SJSA1 (cell line): ENCODE measurements around the gene EEA1. TPM values are rescaled to one million over a fixed set of nuclear protein-coding genes. Genes with fewer than 3 reads are reported as not detected.
A peak's percentile ranks its signal among the peaks of the same experiment; 100 is the strongest.

Source experiments
- DNase-seq, 2 experiments: peaks; one replicate each; pipeline ENCODE4 v3.0.0-alpha.2; 2015 to 2020; ENCODE audit warnings: low spot score in 2 of 2, low read depth in 1 of 2
- H3K27ac ChIP-seq: fragments of 250-450 bp; sonication (Bioruptor Pico); 2 replicates; pipeline ENCODE4 v1.5.1; 2020; ENCODE audit warnings: mild to moderate bottlenecking, moderate library complexity
- H3K27me3 ChIP-seq: fragments of 250-450 bp; sonication (Bioruptor Pico); replicated peaks from 2 replicates; pipeline ENCODE4 v1.5.1; 2020; ENCODE audit warnings: mild to moderate bottlenecking, moderate library complexity
- H3K36me3 ChIP-seq: fragments of 250-450 bp; sonication (Bioruptor Pico); 2 replicates; pipeline ENCODE4 v1.5.1; 2020; ENCODE audit warnings: mild to moderate bottlenecking
- H3K4me1 ChIP-seq: fragments of 250-450 bp; sonication (Bioruptor Pico); replicated peaks from 2 replicates; pipeline ENCODE4 v1.6.1; 2021; ENCODE audit warnings: mild to moderate bottlenecking
- H3K4me3 ChIP-seq: fragments of 250-450 bp; sonication (Bioruptor Pico); 2 replicates; pipeline ENCODE4 v1.5.1; 2020; ENCODE audit warnings: mild to moderate bottlenecking
- H3K9me3 ChIP-seq: fragments of 250-450 bp; sonication (Bioruptor Pico); replicated peaks from 2 replicates; pipeline ENCODE4 v1.5.1; 2020; ENCODE audit warnings: mild to moderate bottlenecking
- total RNA-seq: library from RNA; depleted of rRNA; stranded (reverse); fragments of >200 nt; shearing (Covaris generic); gene quantifications from 2 replicates; pipeline ENCODE4 v1.2.3, GENCODE V29; 2014

EEA1 gene
- total RNA-seq, 1 experiment from 2014 or later = 19.0 TPM

- H3K4me1 ChIP-seq = no peaks in the 10 kb centered on the region
- H3K36me3 ChIP-seq = peaks cover 22% of the 10 kb centered on the region
- no peaks in the 10 kb centered on the region for H3K27me3 ChIP-seq
- no peak overlapping the region for H3K4me3 ChIP-seq
- DNase-seq = no peak
- H3K27ac ChIP-seq = no peak overlapping the region
- H3K9me3 ChIP-seq = no peaks in the 10 kb centered on the region
Measured at GRCh38 chr12:92857818-92858217, 71.3 kb downstream of the EEA1 start.

DNA sequence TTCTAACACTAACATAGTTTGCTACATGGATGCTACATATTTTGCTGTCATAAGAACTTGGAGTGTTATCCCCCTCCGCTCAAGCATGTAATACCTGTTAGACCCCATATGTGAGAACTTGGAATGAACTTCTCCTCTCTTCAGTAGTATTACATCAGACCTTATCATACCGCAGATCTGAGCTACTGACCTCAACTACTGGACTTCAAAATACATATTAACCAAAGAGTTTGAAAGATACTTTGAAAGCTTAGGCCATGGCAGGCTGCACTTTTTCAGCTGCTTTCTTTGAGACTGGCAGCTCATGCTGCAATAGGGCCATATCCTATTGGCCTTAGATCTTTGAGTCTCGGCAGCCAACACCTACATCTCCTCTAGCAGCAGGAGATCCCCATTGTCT is 74.8 kb downstream of the EEA1 start:
- H3K9me3 ChIP-seq = no peaks in the 10 kb centered on the region

DNA sequence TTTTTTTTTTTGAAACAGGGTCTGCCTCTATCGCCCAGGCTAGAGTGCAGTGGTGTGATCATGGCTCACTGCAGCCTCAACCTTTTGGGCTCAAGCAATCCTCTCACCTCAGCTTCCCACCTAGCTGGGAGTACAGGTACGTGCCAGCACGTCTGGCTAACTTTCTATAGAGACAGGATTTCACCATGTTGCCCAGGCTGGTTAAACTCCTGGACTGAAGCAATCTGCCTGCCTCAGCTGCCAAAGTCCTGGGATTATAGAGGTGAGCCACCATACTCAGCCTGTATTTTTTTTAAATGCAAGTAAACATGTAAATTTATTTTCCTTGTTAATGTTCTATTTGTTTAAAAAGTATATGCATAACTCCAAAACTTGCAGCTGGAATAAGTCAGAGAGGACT is 80.4 kb downstream of the EEA1 start:
- Histone ChIP-seq H3K4me3 (no peak overlapping the region), H3K4me1 (no peaks in the 10 kb centered on the region), H3K27me3 (no peaks in the 10 kb centered on the region), H3K36me3 (peaks cover 19% of the 10 kb centered on the region), H3K27ac (no peak overlapping the region), H3K9me3 (no peaks in the 10 kb centered on the region)
- no peak for DNase-seq

More for the DNA sequence above, 74.8 kb downstream of the EEA1 start:
- no peak for DNase-seq
- no peak overlapping the region for H3K4me3 ChIP-seq
- peaks cover 33% of the 10 kb centered on the region for H3K36me3 ChIP-seq
- no peak overlapping the region for H3K27ac ChIP-seq
- no peaks in the 10 kb centered on the region for H3K27me3 ChIP-seq
- H3K4me1 ChIP-seq = no peaks in the 10 kb centered on the region

- no peaks in the 10 kb centered on the region for H3K27me3 ChIP-seq
- H3K4me3 ChIP-seq = no peak overlapping the region
- H3K4me1 ChIP-seq = no peaks in the 10 kb centered on the region
- H3K36me3 ChIP-seq = peaks cover 19% of the 10 kb centered on the region
- no peak for DNase-seq
- H3K27ac ChIP-seq = no peak overlapping the region
- no peaks in the 10 kb centered on the region for H3K9me3 ChIP-seq
Measured at GRCh38 chr12:92847368-92847767, 81.7 kb downstream of the EEA1 start.

DNA sequence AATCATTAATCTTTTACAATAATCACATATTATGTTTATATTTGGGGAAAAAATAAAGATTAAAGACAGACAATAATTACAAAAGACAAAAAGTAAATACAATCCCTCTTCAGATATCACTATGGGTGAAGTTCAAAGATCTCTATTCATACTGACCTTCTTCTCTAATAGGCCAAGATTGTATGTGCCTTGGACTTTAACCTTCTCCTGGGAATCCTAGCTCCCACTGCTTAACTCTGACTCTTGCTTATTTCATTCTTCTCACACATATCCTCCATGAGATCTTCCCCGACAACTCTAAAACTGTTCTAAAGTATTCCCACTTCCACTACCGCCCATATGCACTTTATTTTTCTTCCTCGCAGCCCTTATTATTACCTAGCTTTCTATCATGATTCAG is 83.8 kb downstream of the EEA1 start:
- H3K27ac ChIP-seq = no peak overlapping the region
- no peak overlapping the region for H3K4me3 ChIP-seq
- peaks cover 21% of the 10 kb centered on the region for H3K36me3 ChIP-seq
- DNase-seq = no peak
- no peaks in the 10 kb centered on the region for H3K4me1 ChIP-seq
- H3K27me3 ChIP-seq = no peaks in the 10 kb centered on the region
- no peaks in the 10 kb centered on the region; the same call in 1 of the 2 replicates for H3K9me3 ChIP-seq

DNA sequence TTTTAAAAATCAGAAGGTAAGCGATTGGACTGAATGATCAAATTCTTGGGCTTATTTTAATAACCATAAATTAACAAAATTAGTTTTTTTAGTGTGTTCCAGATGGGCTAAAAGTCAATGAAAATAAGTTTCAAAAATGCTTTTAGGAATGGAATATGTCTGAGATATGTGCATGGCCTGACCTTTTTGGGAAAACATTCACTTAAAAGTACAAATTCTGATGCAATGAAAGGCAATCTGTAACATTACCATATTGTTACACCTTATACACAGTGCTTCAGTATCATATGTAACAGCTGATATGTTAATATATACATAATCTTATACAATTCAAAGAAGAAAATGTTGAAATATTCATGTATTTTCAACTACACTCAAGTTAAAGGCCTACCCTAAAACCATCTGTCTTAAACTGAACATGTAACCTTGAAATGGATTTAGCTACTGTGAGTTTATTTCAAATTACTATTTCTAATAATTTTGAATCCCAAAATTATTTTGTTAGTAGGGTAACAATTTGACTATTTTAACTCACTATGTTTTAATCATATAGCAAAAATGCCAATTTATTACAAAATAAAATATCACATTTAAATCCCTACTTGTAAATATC is 84.8 kb downstream of the EEA1 start:
- DNase-seq = no peak
- H3K27ac ChIP-seq = no peak overlapping the region
- H3K4me3 ChIP-seq = no peak overlapping the region
- no peaks in the 10 kb centered on the region for H3K27me3 ChIP-seq
- H3K9me3 ChIP-seq = no peaks in the 10 kb centered on the region; the same call in 1 of the 2 replicates
- H3K36me3 ChIP-seq = peaks cover 20% of the 10 kb centered on the region
- H3K4me1 ChIP-seq = no peaks in the 10 kb centered on the region

DNA sequence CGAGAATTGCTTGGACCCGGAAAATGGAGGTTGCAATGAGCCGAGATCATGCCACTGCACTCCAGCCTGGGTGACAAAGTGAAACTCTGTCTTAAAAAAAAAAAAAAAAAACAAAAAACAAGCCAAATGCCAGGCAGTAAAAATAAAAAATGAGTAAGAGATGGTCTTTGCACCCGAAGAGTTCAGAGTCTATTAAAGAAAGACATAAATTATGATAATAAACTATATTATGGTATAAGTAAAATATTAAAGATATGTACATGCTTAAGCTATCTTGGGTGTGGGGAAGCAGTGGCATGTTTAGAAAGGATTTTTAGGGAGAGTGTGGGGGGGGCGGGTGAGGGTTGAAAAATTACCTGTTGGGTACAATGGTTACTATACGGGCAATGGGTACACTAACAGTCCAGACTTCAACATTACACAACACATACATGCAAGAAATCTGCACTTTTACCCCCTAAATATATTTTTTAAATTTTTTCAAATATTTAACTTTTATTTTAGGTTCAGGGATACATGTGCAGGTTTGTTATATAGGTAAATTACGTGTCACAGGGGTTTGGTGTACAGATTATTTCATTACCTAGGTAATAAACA is 99.3 kb downstream of the EEA1 start:
- H3K36me3 ChIP-seq = peaks cover 11% of the 10 kb centered on the region
- no peak for DNase-seq
- no peaks in the 10 kb centered on the region for H3K4me1 ChIP-seq

GRCh38 chr12:92828565-92828964 is 100.5 kb downstream of the EEA1 start:
- DNase-seq = no peak
- Histone ChIP-seq H3K4me3 (no peak overlapping the region), H3K4me1 (no peaks in the 10 kb centered on the region), H3K27ac (no peak overlapping the region), H3K36me3 (peaks cover 19% of the 10 kb centered on the region), H3K27me3 (no peaks in the 10 kb centered on the region), H3K9me3 (no peaks in the 10 kb centered on the region)

More for the DNA sequence above, 99.3 kb downstream of the EEA1 start:
- no peaks in the 10 kb centered on the region for H3K27me3 ChIP-seq
- H3K4me3 ChIP-seq = no peak overlapping the region
- no peak overlapping the region for H3K27ac ChIP-seq
- no peaks in the 10 kb centered on the region for H3K9me3 ChIP-seq

- H3K4me3 ChIP-seq = no peak overlapping the region
- H3K9me3 ChIP-seq = no peaks in the 10 kb centered on the region
- no peaks in the 10 kb centered on the region for H3K4me1 ChIP-seq
- no peaks in the 10 kb centered on the region for H3K27me3 ChIP-seq
- H3K36me3 ChIP-seq = peaks cover 24% of the 10 kb centered on the region
- peak in 1 of 2 experiments; percentile 25 for DNase-seq
- no peak overlapping the region for H3K27ac ChIP-seq
Measured at GRCh38 chr12:92827836-92828431, 101.2 kb downstream of the EEA1 start.

GRCh38 chr12:92821142-92821541 is 108.0 kb downstream of the EEA1 start:
- no peaks in the 10 kb centered on the region for H3K27me3 ChIP-seq
- H3K36me3 ChIP-seq = peaks cover 42% of the 10 kb centered on the region
- H3K4me3 ChIP-seq = no peak overlapping the region
- no peak for DNase-seq
- H3K9me3 ChIP-seq = no peaks in the 10 kb centered on the region
- no peaks in the 10 kb centered on the region for H3K4me1 ChIP-seq
- H3K27ac ChIP-seq = no peak overlapping the region

GRCh38 chr12:92814584-92814983 is 114.5 kb downstream of the EEA1 start:
- Histone ChIP-seq H3K36me3 (peaks cover 31% of the 10 kb centered on the region), H3K27me3 (no peaks in the 10 kb centered on the region), H3K27ac (no peak overlapping the region), H3K9me3 (no peaks in the 10 kb centered on the region), H3K4me3 (no peak overlapping the region), H3K4me1 (no peaks in the 10 kb centered on the region)
- DNase-seq = no peak

- Histone ChIP-seq H3K27me3 (no peaks in the 10 kb centered on the region), H3K4me3 (no peak overlapping the region), H3K9me3 (no peaks in the 10 kb centered on the region), H3K36me3 (peaks cover 23% of the 10 kb centered on the region), H3K27ac (no peak overlapping the region), H3K4me1 (no peaks in the 10 kb centered on the region)
- no peak for DNase-seq
Measured at GRCh38 chr12:92810370-92810769, 118.7 kb downstream of the EEA1 start.

DNA sequence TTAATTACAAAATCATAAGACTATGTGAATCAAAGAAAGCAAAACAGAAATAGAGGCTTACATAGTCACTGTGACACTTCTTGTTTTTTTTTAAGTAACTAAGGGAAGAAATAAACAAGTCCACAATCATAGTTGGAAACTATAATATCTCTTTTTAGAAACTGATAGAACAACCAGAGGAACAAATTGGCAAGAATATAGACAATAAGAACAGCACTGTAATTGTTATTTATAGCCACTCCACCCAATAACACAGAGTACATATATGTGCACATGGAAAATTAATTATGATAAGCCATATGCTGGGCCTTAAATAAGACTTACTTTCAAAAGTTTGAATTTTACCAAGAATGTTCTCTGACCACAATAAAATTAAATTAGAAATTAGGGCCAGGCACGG is 125.2 kb downstream of the EEA1 start:
- Histone ChIP-seq H3K9me3 (no peaks in the 10 kb centered on the region), H3K27me3 (no peaks in the 10 kb centered on the region), H3K4me1 (no peaks in the 10 kb centered on the region), H3K27ac (no peak overlapping the region), H3K4me3 (no peak overlapping the region), H3K36me3 (peaks cover 30% of the 10 kb centered on the region)
- no peak for DNase-seq

GRCh38 chr12:92802906-92803305 is 126.2 kb downstream of the EEA1 start:
- no peaks in the 10 kb centered on the region for H3K9me3 ChIP-seq

More at GRCh38 chr12:92802906-92803305, 126.2 kb downstream of the EEA1 start:
- Histone ChIP-seq H3K27me3 (no peaks in the 10 kb centered on the region), H3K27ac (no peak overlapping the region), H3K36me3 (peaks cover 25% of the 10 kb centered on the region), H3K4me1 (no peaks in the 10 kb centered on the region), H3K4me3 (no peak overlapping the region)
- DNase-seq = no peak
